Keratinocyte (primary cell): ENCODE measurements around the gene KIF22.

ENCODE experiments used
- EZH2 ChIP-seq: IDR thresholded peaks from one replicate; pipeline ENCODE4 v1.6.1; 2012; ENCODE audit warnings: inconsistent platforms, mild to moderate bottlenecking, low read length, moderate library complexity
- TF ChIP-seq, protein P1 (sequence below), 3 experiments: IDR thresholded peaks in 1 of 3; conservative IDR thresholded peaks in 1 of 3; optimal IDR thresholded peaks in 1 of 3; 2 replicates in 2 of 3; 3 replicates in 1 of 3; pipeline versions ENCODE3 to v1.5.1; 2011; ENCODE audit warnings: low read length in 3 of 3, mild to moderate bottlenecking in 3 of 3, moderate library complexity in 2 of 3, control low read depth in 1 of 3, inconsistent platforms in 1 of 3; ENCODE audit not compliant: insufficient read depth in 2 of 3; ENCODE audit errors: extremely low read depth in 1 of 3

DNA sequence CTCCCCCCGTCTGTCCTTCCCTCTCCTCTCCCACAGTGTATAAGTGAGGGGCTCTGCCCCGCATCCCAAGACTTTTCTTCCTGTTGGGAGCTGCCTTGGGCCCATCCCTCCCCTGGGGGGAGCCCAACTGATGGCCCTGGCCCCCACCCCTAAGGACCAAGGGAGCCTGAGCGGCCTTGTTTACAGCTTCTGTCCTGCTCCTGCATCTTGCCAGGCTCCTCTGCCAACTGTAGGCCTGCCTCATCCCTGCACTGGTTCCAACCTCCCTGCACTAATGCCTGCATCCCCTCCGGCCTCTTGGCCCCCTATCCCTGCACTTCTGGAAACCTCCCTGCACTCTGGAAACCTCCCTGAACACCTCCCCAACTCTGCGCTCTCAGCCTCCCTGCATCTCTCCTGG lies 24.0 kb downstream of the KIF22 start:
- TF ChIP-seq, protein P1, sequence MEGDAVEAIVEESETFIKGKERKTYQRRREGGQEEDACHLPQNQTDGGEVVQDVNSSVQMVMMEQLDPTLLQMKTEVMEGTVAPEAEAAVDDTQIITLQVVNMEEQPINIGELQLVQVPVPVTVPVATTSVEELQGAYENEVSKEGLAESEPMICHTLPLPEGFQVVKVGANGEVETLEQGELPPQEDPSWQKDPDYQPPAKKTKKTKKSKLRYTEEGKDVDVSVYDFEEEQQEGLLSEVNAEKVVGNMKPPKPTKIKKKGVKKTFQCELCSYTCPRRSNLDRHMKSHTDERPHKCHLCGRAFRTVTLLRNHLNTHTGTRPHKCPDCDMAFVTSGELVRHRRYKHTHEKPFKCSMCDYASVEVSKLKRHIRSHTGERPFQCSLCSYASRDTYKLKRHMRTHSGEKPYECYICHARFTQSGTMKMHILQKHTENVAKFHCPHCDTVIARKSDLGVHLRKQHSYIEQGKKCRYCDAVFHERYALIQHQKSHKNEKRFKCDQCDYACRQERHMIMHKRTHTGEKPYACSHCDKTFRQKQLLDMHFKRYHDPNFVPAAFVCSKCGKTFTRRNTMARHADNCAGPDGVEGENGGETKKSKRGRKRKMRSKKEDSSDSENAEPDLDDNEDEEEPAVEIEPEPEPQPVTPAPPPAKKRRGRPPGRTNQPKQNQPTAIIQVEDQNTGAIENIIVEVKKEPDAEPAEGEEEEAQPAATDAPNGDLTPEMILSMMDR (optimal IDR thresholded peaks at IDR 0.05 in 1 of 3, IDR thresholded peaks at IDR 0.05 in 1 of 3, conservative IDR thresholded peaks at IDR 0.05 in 1 of 3; ENCODE audit: extremely low read depth in 1 of 3, insufficient read depth in 2 of 3, low read length in 3 of 3) = no peak
- TF ChIP-seq EZH2 = no peak
